ENCODE results near the gene SOX1. TPM values are rescaled to one million over a fixed set of nuclear protein-coding genes. Genes with fewer than 3 reads are reported as not detected.

Gene SOX1
- total and polyA plus RNA-seq, 2 experiments from 2014 or later = not detected

- Histone ChIP-seq H3K27me3 (replicated peaks; ENCODE audit: insufficient read depth) (0 out of 2 replicates have a peak, but pooled peaks cover 11% of the 10 kb centered on the region), H3K27ac (no peak overlapping the region), H3K4me1 (ENCODE audit: insufficient read depth) (no peaks in the 10 kb centered on the region), H3K9ac (no peak overlapping the region), H3K79me2 (ENCODE audit: insufficient read depth) (no peaks in the 10 kb centered on the region), H3F3A (ENCODE audit: insufficient read depth) (no peaks in the 10 kb centered on the region), H2AFZ (no peak overlapping the region), H3K4me3 (no peak overlapping the region), H3K9me2 (ENCODE audit: insufficient read depth) (no peaks in the 10 kb centered on the region), H3K4me2 (ENCODE audit: unreplicated experiment) (no peak overlapping the region), H3K36me3 (ENCODE audit: low read depth) (no peaks in the 10 kb centered on the region), H3K9me3 (ENCODE audit: low read depth) (no peaks in the 10 kb centered on the region), H4K20me1 (ENCODE audit: insufficient read depth) (no peaks in the 10 kb centered on the region)
- 23 to 35% methylated on average over 17 to 19 of the region's 19 CpGs for WGBS, 2 experiments (ENCODE audit: low coverage in 1 of 2, low lambda C conversion rate in 2 of 2, missing lambda C conversion rate in 2 of 2)
- TF ChIP-seq EZH2phosphoT487 (IDR thresholded peaks at IDR 0.05; ENCODE audit: insufficient read depth, low read depth) (no peak), EZH2 (IDR thresholded peaks at IDR 0.05; ENCODE audit: insufficient read depth, poor library complexity, severe bottlenecking) (no peak)
- DNase-seq = no peak
- in situ Hi-C loops (cut with MboI) = no loop called here
Measured at GRCh38 chr13:112103260-112103838, 36.4 kb downstream of the SOX1 start.

- no peak overlapping the region for H3K4me2 ChIP-seq (ENCODE audit: unreplicated experiment)
- H3K36me3 ChIP-seq (ENCODE audit: low read depth) = no peaks in the 10 kb centered on the region
- no peaks in the 10 kb centered on the region for H3K9me2 ChIP-seq (ENCODE audit: insufficient read depth)
- H3K27ac ChIP-seq = no peak overlapping the region
- H4K20me1 ChIP-seq (ENCODE audit: insufficient read depth) = no peaks in the 10 kb centered on the region
- H2AFZ ChIP-seq = no peak overlapping the region
- in situ Hi-C loops (cut with MboI) = no loop called here
- DNase-seq = no peak
- H3K4me3 ChIP-seq = no peak overlapping the region
- 10 to 11% methylated on average over 63 to 74 of the region's 76 CpGs for WGBS, 2 experiments (ENCODE audit: low coverage in 1 of 2, low lambda C conversion rate in 2 of 2, missing lambda C conversion rate in 2 of 2)
- no peak overlapping the region for H3K9ac ChIP-seq
- H3F3A ChIP-seq (ENCODE audit: insufficient read depth) = no peaks in the 10 kb centered on the region
- H3K9me3 ChIP-seq (ENCODE audit: low read depth) = no peaks in the 10 kb centered on the region
- no peaks in the 10 kb centered on the region for H3K4me1 ChIP-seq (ENCODE audit: insufficient read depth)
- no peaks in the 10 kb centered on the region for H3K79me2 ChIP-seq (ENCODE audit: insufficient read depth)
- H3K27me3 ChIP-seq (replicated peaks; ENCODE audit: insufficient read depth) = 0 out of 2 replicates have a peak, but pooled peaks cover 11% of the 10 kb centered on the region
- TF ChIP-seq EZH2phosphoT487 (IDR thresholded peaks at IDR 0.05; ENCODE audit: insufficient read depth, low read depth) (no peak), EZH2 (IDR thresholded peaks at IDR 0.05; ENCODE audit: insufficient read depth, poor library complexity, severe bottlenecking) (no peak)
Measured at GRCh38 chr13:112103961-112104880, 37.3 kb downstream of the SOX1 start.

- in situ Hi-C loops (cut with MboI) = no loop called here
- no peaks in the 10 kb centered on the region for H3K36me3 ChIP-seq (ENCODE audit: low read depth)
- no peak overlapping the region for H3K9ac ChIP-seq
- TF ChIP-seq EZH2phosphoT487 (IDR thresholded peaks at IDR 0.05; ENCODE audit: insufficient read depth, low read depth) = no peak
- TF ChIP-seq EZH2 (IDR thresholded peaks at IDR 0.05; ENCODE audit: insufficient read depth, poor library complexity, severe bottlenecking) = no peak
- no peak for DNase-seq
- WGBS, 2 experiments (ENCODE audit: low coverage in 1 of 2, low lambda C conversion rate in 2 of 2, missing lambda C conversion rate in 2 of 2) = 6 to 9% methylated on average over 11 to 44 of the region's 44 CpGs
- H3K9me2 ChIP-seq (ENCODE audit: insufficient read depth) = no peaks in the 10 kb centered on the region
- no peak overlapping the region for H3K4me2 ChIP-seq (ENCODE audit: unreplicated experiment)
- H3F3A ChIP-seq (ENCODE audit: insufficient read depth) = no peaks in the 10 kb centered on the region
- H2AFZ ChIP-seq = no peak overlapping the region
- H3K27me3 ChIP-seq (replicated peaks; ENCODE audit: insufficient read depth) = 0 out of 2 replicates have a peak, but pooled peaks cover 11% of the 10 kb centered on the region
- no peaks in the 10 kb centered on the region for H3K79me2 ChIP-seq (ENCODE audit: insufficient read depth)
- no peak overlapping the region for H3K4me3 ChIP-seq
- H3K4me1 ChIP-seq (ENCODE audit: insufficient read depth) = no peaks in the 10 kb centered on the region
- H3K9me3 ChIP-seq (ENCODE audit: low read depth) = no peaks in the 10 kb centered on the region
- no peaks in the 10 kb centered on the region for H4K20me1 ChIP-seq (ENCODE audit: insufficient read depth)
- no peak overlapping the region for H3K27ac ChIP-seq
Measured at GRCh38 chr13:112104881-112105234, 37.9 kb downstream of the SOX1 start.

- Histone ChIP-seq H3K79me2 (ENCODE audit: insufficient read depth) (no peaks in the 10 kb centered on the region), H3F3A (ENCODE audit: insufficient read depth) (no peaks in the 10 kb centered on the region), H3K9ac (no peak overlapping the region), H3K36me3 (ENCODE audit: low read depth) (no peaks in the 10 kb centered on the region), H2AFZ (no peak overlapping the region), H3K4me3 (no peak overlapping the region), H3K4me1 (ENCODE audit: insufficient read depth) (no peaks in the 10 kb centered on the region), H3K9me2 (ENCODE audit: insufficient read depth) (no peaks in the 10 kb centered on the region), H3K27ac (no peak overlapping the region), H3K27me3 (replicated peaks; ENCODE audit: insufficient read depth) (0 out of 2 replicates have a peak, but pooled peaks cover 11% of the 10 kb centered on the region), H3K4me2 (ENCODE audit: unreplicated experiment) (no peak overlapping the region), H3K9me3 (ENCODE audit: low read depth) (no peaks in the 10 kb centered on the region), H4K20me1 (ENCODE audit: insufficient read depth) (no peaks in the 10 kb centered on the region)
- no peak for DNase-seq
- TF ChIP-seq EZH2 (IDR thresholded peaks at IDR 0.05; ENCODE audit: insufficient read depth, poor library complexity, severe bottlenecking) = no peak
- TF ChIP-seq EZH2phosphoT487 (IDR thresholded peaks at IDR 0.05; ENCODE audit: insufficient read depth, low read depth) = no peak
- in situ Hi-C loops (cut with MboI) = no loop called here
- 2 to 5% methylated on average over 26 to 34 of the region's 35 CpGs for WGBS, 2 experiments (ENCODE audit: low coverage in 1 of 2, low lambda C conversion rate in 2 of 2, missing lambda C conversion rate in 2 of 2)
Measured at GRCh38 chr13:112105244-112105681, 38.3 kb downstream of the SOX1 start.
